Activated naive CD8-positive, alpha-beta T cell (primary cell): ENCODE results near the gene EXTL2.
A peak's percentile ranks its signal among the peaks of the same experiment; 100 is the strongest.
"Not testable (repeated sequence)": the region's sequence is repeated elsewhere in the genome, so short reads cannot be mapped to it uniquely, and the experiment has no call there.

Experiments
- H3K27ac Mint-ChIP-seq: one replicate; pipeline ENCODE4 v1.8.0; 2021; ENCODE audit warnings: mixed read lengths
- H3K27me3 Mint-ChIP-seq: one replicate; pipeline ENCODE4 v1.8.0; 2021; ENCODE audit warnings: mixed read lengths
- H3K36me3 Mint-ChIP-seq: one replicate; pipeline ENCODE4 v1.8.0; 2021; ENCODE audit warnings: mixed read lengths
- H3K4me1 Mint-ChIP-seq: one replicate; pipeline ENCODE4 v1.8.0; 2021; ENCODE audit warnings: low read depth, mixed read lengths
- H3K4me3 Mint-ChIP-seq: one replicate; pipeline ENCODE4 v1.8.0; 2021; ENCODE audit warnings: mild to moderate bottlenecking, mixed read lengths
- H3K9me3 Mint-ChIP-seq: one replicate; pipeline ENCODE4 v1.8.0; 2021; ENCODE audit warnings: low read depth, mixed read lengths

The EXTL2 gene

GRCh38 chr1:100921110-100921706 is 26.6 kb upstream of the EXTL2 start:
- Mint-ChIP-seq H3K4me1 (peaks cover 28% of the 10 kb centered on the region), H3K27ac (peak overlapping the region; percentile 59), H3K36me3 (peaks cover 30% of the 10 kb centered on the region), H3K4me3 (no peak overlapping the region), H3K9me3 (peaks cover 3% of the 10 kb centered on the region), H3K27me3 (no peaks in the 10 kb centered on the region)

DNA sequence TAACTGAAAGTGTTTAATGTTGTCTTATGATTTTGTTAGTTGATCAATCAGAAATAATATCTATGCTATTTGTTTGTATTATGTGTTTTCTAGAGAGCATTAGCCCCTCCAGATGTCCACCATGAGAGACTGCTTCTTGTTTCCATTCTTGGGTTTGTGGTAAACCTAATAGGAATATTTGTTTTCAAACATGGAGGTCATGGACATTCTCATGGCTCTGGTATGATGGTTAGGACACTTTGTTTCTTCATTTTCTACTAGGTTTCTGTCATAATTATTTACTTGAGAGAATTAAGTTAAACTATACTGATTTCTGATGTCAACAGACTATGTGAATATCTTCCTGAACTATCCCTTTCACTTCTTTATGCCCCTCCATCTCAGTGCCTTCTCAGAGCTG is 17.4 kb upstream of the EXTL2 start:
- H3K27me3 Mint-ChIP-seq: no peaks in the 10 kb centered on the region
- H3K4me1 Mint-ChIP-seq: peaks cover 40% of the 10 kb centered on the region
- peaks cover 33% of the 10 kb centered on the region for H3K36me3 Mint-ChIP-seq
- no peak overlapping the region for H3K4me3 Mint-ChIP-seq
- H3K27ac Mint-ChIP-seq: no peak overlapping the region
- H3K9me3 Mint-ChIP-seq: no peaks in the 10 kb centered on the region

GRCh38 chr1:100909018-100909417 is 14.4 kb upstream of the EXTL2 start:
- Mint-ChIP-seq H3K4me3 (no peak overlapping the region), H3K27me3 (no peaks in the 10 kb centered on the region), H3K27ac (no peak overlapping the region), H3K4me1 (peaks cover 46% of the 10 kb centered on the region), H3K9me3 (no peaks in the 10 kb centered on the region), H3K36me3 (peaks cover 42% of the 10 kb centered on the region)

- Mint-ChIP-seq H3K4me3 (no peak overlapping the region), H3K9me3 (no peaks in the 10 kb centered on the region), H3K4me1 (peaks cover 50% of the 10 kb centered on the region), H3K27ac (peak overlapping the region; percentile 30), H3K36me3 (peaks cover 38% of the 10 kb centered on the region), H3K27me3 (no peaks in the 10 kb centered on the region)
Measured at GRCh38 chr1:100907887-100908286, 13.2 kb upstream of the EXTL2 start.

DNA sequence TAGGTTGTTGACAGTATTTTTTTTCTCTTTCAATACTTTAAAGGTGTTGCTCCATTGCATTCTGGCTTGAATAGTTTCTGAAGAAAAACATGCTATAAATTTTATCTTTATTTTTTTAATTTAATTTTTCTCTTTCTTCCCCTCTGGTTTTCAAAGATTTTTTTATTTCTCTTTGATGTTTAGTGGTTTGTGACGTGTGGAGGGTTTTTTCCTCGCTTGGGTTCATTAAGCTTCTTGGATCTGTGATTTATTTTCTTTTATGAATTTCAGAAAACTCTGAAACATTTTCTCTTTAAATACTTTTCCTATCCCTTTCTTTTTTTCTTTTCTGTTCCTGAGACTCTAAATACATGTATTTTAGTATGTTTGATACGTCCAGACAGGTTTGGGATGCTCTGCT is 10.5 kb upstream of the EXTL2 start:
- Mint-ChIP-seq H3K4me1 (peaks cover 63% of the 10 kb centered on the region), H3K4me3 (peak overlapping the region; percentile 48), H3K27me3 (no peaks in the 10 kb centered on the region), H3K27ac (peak overlapping the region; percentile 19), H3K36me3 (peaks cover 35% of the 10 kb centered on the region), H3K9me3 (no peaks in the 10 kb centered on the region)

GRCh38 chr1:100904528-100904927 is 9.9 kb upstream of the EXTL2 start:
- peaks cover 70% of the 10 kb centered on the region for H3K4me1 Mint-ChIP-seq
- no peaks in the 10 kb centered on the region for H3K9me3 Mint-ChIP-seq
- peak overlapping the region; percentile 35 for H3K4me3 Mint-ChIP-seq
- H3K27me3 Mint-ChIP-seq: no peaks in the 10 kb centered on the region
- peaks cover 38% of the 10 kb centered on the region for H3K36me3 Mint-ChIP-seq
- H3K27ac Mint-ChIP-seq: no peak overlapping the region

DNA sequence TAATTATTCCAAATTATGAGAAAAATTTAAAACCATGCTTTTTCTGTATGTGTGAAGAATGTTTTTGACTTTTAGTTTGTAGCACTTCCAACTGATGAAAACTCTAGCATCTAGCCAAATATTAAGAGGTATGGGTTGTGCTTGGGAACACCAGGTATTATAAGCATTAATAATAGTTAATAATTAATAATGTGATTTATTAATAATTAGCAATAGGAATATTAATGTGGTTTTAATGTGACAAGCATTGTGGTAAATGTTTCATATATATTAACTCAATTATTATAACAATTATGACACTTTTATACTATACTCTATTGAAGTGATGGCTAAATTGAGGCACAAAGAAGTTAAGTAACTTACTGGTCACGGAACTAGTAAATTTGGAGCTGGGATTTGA is 9.1 kb upstream of the EXTL2 start:
- H3K4me1 Mint-ChIP-seq: peaks cover 75% of the 10 kb centered on the region
- H3K36me3 Mint-ChIP-seq: peaks cover 38% of the 10 kb centered on the region
- no peaks in the 10 kb centered on the region for H3K9me3 Mint-ChIP-seq
- H3K27ac Mint-ChIP-seq: no peak overlapping the region
- no peaks in the 10 kb centered on the region for H3K27me3 Mint-ChIP-seq
- H3K4me3 Mint-ChIP-seq: no peak overlapping the region

DNA sequence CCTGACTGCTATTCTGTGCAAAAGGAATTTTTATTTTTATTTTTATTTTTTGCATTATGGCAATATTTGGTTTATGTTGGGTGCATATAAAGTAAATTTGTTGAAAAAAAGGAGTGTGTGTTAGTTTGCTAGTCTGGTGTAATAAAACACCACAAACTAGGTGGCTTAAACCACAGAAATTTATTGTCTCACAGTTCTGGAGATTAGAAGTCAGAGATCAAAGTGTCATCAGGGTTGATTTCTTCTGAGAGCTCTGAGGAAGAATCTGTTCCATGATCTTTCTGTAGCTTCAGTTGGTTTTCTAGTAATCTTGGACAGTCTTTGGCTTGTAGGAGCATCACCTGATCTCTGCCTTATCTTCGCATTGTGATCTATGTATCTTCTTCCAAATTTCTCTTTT is 7.7 kb upstream of the EXTL2 start:
- H3K4me3 Mint-ChIP-seq: no peak overlapping the region
- peaks cover 34% of the 10 kb centered on the region for H3K36me3 Mint-ChIP-seq
- peak overlapping the region; percentile 16 for H3K27ac Mint-ChIP-seq
- no peaks in the 10 kb centered on the region for H3K27me3 Mint-ChIP-seq
- H3K9me3 Mint-ChIP-seq: no peaks in the 10 kb centered on the region
- peaks cover 76% of the 10 kb centered on the region for H3K4me1 Mint-ChIP-seq

DNA sequence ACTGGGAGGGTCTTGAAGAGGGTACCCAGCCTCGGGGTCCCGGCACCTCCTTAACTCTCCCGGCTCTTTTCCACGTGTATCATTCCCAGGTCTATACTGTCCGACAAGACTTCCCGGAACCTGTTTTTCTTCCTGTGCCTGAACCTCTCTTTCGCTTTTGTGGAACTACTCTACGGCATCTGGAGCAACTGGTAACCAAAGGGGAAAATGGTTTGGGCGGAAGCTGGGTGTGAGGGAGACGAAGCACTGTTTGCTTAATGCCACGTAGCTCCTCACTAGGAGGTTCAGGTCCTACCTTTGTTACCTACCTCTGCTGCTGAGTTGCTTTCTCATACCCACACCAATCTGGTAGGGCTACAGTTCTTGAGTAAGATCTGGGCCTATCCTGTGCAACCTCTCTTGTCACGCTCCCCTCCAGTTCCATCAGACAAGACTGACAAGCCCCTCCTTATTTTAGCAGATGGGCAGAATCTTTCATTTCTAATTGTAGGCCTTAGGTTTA is 1.9 kb upstream of the EXTL2 start:
- H3K9me3 Mint-ChIP-seq: no peaks in the 10 kb centered on the region
- peak overlapping the region; percentile 99 for H3K27ac Mint-ChIP-seq
- H3K27me3 Mint-ChIP-seq: no peaks in the 10 kb centered on the region
- peak overlapping the region; percentile 99 for H3K4me3 Mint-ChIP-seq
- H3K36me3 Mint-ChIP-seq: peaks cover 15% of the 10 kb centered on the region
- peaks cover 58% of the 10 kb centered on the region for H3K4me1 Mint-ChIP-seq

GRCh38 chr1:100895540-100896480 is 1.2 kb upstream of the EXTL2 start, which contains the start of gene SLC30A7:
Gene SLC30A7, plus strand, starts transcription at chr1:100896090. Its CDS starts 173 bp downstream, at chr1:100896263.
- Mint-ChIP-seq H3K27ac (peak within 1 kb of the TSS; percentile 99), H3K4me3 (peak within 1 kb of the TSS; percentile 99), H3K27me3 (no peaks in the 10 kb centered on the region), H3K36me3 (peaks cover 16% of the 10 kb centered on the region), H3K9me3 (peaks cover 4% of the 10 kb centered on the region), H3K4me1 (peaks cover 54% of the 10 kb centered on the region)

GRCh38 chr1:100893718-100894117 is 924 bp downstream of the EXTL2 start:
- peak overlapping the region; percentile 35 for H3K27ac Mint-ChIP-seq
- H3K9me3 Mint-ChIP-seq: peaks cover 8% of the 10 kb centered on the region
- peaks cover 38% of the 10 kb centered on the region for H3K4me1 Mint-ChIP-seq
- peaks cover 16% of the 10 kb centered on the region for H3K36me3 Mint-ChIP-seq
- H3K4me3 Mint-ChIP-seq: peak overlapping the region; percentile 99
- no peaks in the 10 kb centered on the region for H3K27me3 Mint-ChIP-seq

- Mint-ChIP-seq H3K4me3 (peak overlapping the region; percentile 99), H3K36me3 (peaks cover 14% of the 10 kb centered on the region), H3K27me3 (no peaks in the 10 kb centered on the region), H3K9me3 (peaks cover 8% of the 10 kb centered on the region), H3K27ac (no peak overlapping the region), H3K4me1 (peaks cover 31% of the 10 kb centered on the region)
Measured at GRCh38 chr1:100892554-100892953, 2.1 kb downstream of the EXTL2 start.

GRCh38 chr1:100891380-100891779 is 3.3 kb downstream of the EXTL2 start:
- Mint-ChIP-seq H3K36me3 (peaks cover 14% of the 10 kb centered on the region), H3K9me3 (peaks cover 8% of the 10 kb centered on the region), H3K27me3 (no peaks in the 10 kb centered on the region), H3K4me3 (no peak overlapping the region), H3K4me1 (peaks cover 25% of the 10 kb centered on the region), H3K27ac (no peak overlapping the region)

DNA sequence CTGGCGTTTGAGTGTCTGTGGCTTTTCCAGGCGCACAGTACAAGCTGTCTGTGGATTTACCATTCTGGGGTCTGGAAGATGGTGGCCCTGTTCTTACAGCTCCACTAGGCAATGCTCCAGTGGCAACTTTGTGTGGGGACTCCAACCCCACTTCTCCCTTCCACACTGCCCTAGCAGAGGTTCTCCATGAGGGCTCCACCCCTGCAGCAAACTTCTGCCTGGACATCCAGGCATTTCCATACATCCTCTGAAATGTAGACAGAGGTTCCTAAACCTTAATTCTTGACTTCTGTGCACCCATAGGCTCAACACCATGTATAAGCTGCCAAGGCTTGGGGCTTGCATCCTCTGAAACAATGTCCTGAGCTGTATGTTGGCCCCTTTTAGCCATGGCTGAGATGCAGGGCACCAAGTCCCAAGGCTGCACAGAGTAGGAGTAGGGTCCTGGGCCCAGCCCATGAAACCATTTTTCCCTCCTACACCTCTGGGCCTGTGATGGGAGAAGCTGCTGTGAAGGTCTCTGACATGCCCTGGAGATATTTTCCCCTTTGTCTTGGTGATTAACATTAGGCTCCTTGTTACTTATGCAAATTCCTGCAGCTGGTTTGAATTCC is 4.7 kb downstream of the EXTL2 start:
- not testable (repeated sequence) for H3K27ac Mint-ChIP-seq, H3K27me3 Mint-ChIP-seq, H3K4me3 Mint-ChIP-seq, H3K9me3 Mint-ChIP-seq
- H3K4me1 Mint-ChIP-seq: peaks cover 25% of the 10 kb centered on the region
- H3K36me3 Mint-ChIP-seq: peaks cover 12% of the 10 kb centered on the region

DNA sequence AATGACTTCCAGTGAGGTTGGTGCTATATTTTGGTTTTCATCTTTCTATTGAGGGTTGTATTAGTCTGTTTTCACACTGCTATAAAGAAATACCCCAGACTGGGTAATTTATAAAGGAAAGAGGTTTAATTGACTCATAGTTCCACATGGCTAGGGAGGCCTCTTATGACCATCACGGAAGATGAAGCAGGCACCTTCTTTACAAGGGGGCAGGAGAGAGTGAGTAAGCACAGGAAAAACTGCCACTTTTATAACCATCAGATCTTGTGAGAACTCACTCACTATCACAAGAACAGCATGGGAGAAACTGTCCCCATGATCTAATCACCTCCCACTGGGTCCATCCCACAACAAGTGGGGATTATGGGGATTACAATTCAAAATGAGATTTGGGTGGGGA is 5.6 kb downstream of the EXTL2 start:
- not testable (repeated sequence) for H3K9me3 Mint-ChIP-seq, H3K27ac Mint-ChIP-seq, H3K27me3 Mint-ChIP-seq, H3K4me3 Mint-ChIP-seq
- Mint-ChIP-seq H3K36me3 (peaks cover 12% of the 10 kb centered on the region), H3K4me1 (peaks cover 21% of the 10 kb centered on the region)
